Measurements from ENCODE around the gene TNFRSF18.

DNA sequence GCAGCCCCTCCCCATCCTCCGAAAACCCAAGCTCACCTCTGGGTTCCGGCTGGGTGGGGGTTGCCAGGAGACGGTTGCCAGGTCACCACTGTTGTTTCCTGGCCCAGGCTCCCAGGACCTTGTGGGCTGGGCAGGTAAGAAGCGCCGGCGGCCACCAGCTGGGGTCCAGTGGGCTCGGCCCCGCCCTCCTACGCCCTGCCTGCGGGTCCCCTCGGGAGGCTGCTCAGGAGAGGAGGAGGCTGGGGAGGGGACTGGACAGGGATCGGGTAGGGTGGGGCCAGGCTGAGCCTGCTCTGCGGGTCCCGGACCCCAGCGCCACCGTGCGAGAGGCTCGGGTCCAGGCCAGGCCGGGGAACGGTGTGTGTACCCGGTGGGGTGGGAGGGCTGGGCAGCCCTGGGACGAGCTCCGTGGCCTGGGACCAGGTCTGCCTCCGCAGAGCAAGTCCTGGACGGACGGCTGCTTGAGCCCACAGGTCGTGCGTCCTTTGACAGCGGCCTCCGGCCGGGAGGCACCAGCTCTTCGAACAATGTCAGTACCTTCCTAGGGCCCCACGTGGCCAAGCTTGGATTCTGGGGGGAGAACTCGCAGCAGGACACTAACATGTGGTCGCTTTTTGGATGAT lies 32.5 kb downstream of the TNFRSF18 start, which contains the start of gene TTLL10:
- TF ChIP-seq CTCF (IDR thresholded peaks at IDR 0.05; ENCODE audit: borderline replicate concordance, extremely low read depth, low read length, poor library complexity, severe bottlenecking), result no peak
- no peak for TF ChIP-seq EZH2 (IDR thresholded peaks at IDR 0.05; ENCODE audit: borderline replicate concordance, low read depth, low read length, severe bottlenecking)
